CD4-positive, alpha-beta T cell treated with Interleukin-12 subunit alpha and Interleukin-12 subunit beta, for 1 hour (primary cell): Measurements from ENCODE around the gene AK5.

Experiments used
- DNase-seq: peaks from one replicate; pipeline ENCODE4 v3.0.0-alpha.2; 2020

The AK5 gene

DNA sequence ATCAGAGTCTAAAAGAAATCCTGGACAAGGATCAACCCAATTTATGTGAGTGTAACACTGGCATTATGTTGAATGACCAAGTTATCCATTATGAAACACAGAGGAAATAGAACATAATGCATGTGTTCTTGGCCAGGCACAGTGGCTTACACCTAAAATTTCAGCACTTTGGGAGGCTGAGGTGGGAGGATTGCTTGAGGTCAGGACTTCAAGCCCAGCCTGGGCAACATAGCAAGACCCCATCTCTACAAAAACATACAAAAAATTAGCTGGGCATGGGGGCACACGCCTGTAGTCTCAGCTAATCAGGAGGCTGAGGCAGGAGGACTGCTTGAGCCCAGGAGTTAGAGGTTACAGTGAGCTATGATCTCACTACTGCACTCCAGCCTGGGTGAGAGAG, 270.8 kb downstream of the AK5 start:
- no peak for DNase-seq

DNA sequence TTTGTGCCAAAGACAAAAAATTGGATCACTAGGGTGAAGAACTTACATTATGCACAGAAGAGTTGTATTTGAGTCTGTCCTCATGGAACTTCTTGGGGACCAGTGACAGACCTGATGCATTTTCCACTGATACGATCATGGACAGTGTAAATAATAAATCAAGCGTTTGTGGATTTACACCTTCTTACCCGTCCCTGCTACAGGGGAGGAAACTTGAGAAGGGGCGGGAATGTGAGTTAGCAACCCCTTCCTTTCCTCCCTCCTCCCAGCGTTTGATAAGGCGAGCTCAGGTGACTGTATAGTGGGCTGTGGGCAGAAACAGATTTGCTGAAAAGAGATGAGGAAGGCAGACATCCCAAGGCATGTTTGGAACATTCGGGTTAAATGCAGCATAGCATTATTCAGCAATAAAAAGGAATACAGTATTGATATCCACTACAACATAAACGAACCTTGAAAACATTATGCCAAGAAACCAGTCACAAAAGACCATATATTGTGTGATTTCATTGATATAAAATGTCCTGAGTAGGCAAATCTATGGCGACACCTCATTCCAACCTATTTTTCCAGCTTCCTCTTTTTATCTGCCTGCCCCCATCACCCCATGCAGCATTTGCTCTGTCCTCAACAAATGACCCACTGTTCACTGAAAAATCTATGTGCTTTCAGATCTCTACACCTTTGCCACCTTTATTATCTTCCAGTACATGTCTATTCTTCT, 271.9 kb downstream of the AK5 start:
- DNase-seq = no peak

DNA sequence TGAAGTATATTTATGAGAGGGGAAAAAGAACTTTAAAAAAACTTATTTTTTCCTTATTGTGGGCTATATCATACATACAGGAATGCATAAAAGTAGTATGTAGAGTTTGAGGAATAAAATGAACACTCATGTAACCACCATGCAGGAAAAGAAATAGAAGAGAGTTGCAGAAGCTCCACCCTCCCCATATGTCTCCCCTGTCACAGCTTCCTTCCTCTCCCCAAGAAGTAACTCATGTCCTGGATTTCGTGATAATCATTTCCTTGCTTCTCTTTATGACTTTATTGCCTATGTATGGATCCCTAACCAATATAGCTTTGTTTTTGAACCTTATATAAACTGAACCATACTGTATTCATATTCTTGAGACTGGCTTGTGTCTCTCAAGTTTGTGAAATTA, 274.2 kb downstream of the AK5 start:
- no peak for DNase-seq

DNA sequence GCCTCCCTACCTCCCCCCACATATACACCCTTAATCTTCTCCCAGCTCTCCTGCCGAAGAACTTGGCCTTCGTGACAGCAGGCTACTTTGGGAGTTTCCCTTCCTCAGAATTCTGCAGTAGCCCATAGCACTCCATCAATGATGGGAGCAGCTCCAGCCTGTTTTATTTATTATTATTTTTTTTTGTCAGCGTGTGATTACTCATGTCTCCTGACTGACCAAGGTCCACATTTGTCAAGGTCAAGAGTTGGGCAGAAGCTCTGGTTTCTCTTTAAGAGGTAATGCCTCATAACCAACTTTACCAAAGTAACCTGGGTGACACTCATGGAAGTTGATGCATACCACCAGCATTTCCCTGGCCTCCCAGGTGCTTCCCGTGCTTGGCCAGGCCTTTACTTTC, 275.2 kb downstream of the AK5 start:
- DNase-seq = no peak

DNA sequence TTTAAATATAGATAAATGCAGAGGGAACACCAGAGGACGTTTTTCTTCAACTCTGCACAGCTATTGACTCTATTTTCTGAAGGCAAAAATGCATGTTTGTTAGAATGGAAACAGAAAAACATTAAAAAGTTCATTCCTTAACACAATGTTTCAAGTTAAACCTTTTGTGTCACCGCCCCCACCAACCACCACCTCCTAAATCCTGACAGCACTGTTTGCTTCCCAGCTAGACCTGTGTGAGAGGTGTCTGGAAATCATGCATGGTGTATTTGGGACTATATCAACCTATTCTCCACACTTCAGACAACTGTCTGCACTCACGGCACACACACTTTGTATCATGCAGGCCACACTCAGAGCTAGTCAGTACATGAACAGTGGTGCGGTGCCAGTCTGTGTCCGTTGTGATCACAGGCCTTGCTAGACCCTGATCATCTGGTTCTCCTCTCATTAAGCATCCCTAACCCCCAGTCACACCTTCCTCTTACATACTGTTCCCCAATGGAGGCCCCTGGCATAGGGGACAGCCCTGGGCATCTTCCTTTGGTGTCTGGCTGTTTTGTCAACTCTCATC, 276.9 kb downstream of the AK5 start:
- DNase-seq = no peak

DNA sequence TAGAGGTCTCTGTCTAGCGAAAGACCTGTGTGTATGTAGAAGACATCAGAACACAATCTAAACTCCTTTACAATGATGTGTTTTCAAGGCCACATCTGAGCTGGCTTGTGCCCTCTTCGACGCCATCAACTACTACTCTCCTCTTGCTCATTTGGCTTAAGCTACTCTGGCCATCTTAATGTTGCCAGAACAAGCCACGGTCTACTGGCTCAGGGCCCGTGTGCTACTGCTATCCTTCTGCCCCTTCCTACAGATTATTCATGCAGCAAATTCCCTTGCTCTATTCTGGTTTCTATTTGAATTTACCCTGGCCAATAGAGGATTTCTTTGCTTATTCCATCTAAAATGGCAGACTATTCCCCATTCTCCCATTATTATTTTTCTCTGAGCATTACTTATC, 278.9 kb downstream of the AK5 start:
- DNase-seq = no peak

DNA sequence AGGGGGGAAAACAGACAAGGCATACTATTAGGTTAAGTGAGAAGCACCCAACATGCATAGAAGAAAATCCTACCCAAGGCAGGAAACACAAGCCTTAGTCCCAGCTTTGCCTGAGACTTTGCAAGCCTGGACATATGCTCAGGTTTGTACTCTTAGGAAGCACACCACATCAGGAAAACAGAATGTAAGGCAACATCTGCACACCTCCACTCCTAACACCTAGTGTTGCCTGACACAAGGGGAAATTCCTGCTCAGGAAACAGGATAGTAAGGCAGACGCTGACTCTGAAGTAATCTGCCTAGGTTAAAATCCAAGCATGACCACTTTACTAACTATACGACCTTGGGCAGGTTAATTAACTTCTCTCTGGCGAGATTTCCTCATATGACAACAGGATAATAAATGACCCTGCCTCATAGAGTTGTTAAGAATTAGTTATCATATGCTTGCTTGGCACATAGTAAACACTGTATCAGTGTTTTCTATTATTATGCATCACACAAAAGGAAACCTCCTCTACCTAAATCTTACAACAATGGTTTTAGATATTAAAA, 280.9 kb downstream of the AK5 start:
- DNase-seq = no peak

DNA sequence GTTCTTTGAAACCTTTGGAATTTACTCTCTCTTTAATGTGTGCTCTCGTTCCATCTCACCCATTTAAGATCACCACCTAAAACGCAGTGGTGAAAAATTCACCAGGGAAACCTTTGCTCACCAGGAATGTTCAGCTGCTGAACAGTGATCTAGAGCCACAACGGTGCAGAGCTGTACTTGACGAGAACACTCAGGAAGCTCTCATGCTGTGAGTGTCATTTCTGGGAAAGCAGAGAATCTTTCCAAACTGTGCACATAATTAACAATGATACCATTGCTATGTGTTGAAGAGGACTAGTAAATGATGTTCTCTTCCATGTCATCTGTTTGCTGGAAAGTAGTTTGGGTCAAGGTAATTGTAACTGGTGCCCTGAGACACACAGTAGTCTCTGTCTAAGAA, 283.5 kb downstream of the AK5 start:
- no peak for DNase-seq

DNA sequence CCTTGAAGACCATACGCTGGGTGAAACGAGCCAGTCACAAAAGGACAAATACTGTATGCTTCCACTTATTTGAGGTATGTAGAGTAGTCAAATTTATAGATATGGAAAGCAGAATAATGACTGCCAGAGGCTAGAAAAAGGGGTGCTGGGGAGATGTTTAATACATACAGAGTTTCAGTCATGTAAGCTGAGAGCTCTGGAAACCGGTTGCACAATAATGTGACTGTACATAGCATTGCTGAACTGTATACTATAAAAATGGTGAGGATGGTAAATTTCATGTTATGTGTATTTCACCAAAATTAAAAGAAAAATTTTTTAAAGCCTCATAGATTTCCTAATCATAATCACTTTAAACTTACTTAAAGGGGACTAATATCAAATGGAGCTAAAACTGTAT, 289.8 kb downstream of the AK5 start:
- DNase-seq = no peak

DNA sequence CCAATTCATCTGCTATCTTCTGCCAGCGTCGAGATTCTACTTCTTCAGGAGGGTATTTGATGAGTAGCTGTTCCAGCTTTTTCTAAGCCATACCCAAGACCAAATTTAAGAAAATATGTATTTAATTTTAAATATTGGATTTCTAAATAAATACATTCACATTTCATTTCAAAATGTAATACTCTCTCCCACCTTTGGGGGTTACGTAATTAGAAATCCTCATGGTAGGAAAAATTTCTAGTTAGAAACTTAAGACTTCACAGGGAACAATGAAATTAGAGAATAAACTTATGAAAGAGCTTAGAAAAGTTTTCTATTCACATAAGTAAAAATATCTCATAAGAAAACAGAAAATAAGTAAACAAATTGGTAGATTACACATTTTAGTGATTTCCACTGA, 297.7 kb downstream of the AK5 start:
- DNase-seq = no peak

DNA sequence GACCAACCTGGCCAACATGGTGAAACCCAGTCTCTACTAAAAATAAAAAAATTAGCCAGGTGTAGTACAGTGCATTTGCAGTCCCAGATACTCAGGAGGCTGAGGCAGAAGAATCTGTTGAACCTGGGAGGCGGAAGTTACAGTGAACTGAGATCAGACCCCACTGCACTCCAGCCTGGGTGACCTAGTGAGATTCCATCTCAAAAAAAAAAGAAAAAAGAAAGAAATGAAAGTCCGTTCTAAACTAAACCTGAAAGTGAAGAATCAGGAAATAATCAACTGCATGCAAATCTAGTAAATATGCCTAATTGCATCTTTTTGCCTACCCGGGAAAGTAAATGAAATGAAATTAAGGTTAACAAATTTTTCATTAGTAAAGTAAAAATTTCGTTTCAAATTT, 301.1 kb downstream of the AK5 start:
- DNase-seq = no peak

DNA sequence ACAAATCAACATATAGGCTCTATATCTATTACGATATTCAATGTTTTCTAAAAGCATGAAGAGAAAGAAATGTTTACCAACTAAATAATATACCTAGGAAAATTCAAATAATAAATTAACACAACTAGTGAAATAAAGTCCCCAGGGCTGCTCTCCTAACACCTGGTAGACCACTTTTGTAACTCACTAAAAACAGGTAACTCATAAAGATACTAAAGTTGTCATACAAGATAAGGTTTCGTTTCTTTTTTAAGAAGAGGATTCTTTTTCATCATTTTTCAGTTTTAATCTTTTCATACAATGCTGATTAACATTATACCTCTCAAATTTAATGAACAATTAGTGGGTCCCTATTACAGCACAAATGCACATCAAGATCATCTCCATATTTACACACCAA, 301.7 kb downstream of the AK5 start:
- DNase-seq = no peak

DNA sequence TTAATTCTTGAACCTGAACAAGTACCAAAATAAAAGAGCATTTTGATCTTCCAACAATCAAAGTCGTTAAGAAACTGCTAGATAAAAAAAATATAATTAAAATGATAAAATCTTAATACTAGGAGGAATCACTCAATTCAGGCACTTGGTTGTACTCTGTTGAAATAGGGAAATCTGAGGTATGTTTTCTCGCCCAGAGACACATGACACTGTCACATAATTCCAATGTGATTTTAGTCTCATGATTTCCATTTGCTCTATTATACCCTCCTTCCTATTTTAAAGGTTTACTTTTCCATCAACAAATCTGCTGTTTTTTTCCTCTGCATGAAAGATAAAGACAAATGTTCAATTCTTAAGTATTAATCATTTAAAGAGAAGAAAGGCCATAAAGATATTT, 303.1 kb downstream of the AK5 start:
- no peak for DNase-seq

DNA sequence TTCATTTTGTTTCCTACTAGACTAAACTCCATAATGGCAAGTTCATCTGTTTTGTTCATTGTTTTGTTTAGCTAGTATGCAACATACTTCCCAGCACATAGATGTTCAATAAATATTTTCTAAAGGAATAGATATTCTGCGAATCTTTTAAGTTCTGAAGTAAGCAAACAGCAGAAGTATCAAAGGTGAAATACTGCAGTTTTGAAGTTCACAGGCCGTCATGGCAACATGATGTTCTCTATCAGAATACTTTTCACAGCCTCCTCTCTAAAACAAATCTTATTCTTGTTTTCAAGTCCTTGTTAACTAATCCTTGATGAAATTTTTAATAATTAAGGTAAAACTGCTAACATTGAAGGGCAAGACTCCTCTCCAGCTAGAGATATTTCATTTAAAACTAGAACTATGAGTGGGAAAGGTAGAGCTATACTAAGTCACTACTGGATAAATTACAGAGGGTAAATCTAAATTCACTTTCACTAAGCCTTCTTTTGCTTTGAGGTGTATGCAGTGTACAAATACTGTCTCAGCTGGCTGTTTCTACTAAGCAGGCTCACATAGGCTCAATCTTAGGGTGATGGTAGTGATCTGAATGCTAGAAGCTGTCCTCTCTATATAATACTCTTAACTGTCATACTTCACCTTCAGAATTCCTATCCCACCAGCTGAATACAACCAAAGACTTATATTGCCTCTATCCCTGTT, 303.9 kb downstream of the AK5 start:
- DNase-seq = no peak

DNA sequence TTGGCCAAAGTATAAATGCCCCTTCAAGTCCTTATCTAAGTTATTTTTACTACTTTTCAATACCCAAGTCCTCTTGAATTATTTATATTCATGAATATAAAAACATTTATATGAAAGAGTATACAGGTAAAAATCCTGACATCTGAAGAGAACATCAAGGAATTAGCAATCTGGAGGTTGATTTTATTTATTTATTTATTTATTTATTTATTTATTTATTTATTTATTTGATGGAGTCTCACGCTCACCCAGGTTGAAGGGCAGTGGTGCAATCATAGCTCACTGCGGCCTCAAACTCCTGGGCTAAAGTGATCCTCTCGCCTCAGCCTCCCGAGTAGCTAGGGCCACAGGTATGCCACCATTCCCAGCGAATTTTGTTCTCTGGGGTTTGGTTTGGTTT, 307.4 kb downstream of the AK5 start:
- no peak for DNase-seq

DNA sequence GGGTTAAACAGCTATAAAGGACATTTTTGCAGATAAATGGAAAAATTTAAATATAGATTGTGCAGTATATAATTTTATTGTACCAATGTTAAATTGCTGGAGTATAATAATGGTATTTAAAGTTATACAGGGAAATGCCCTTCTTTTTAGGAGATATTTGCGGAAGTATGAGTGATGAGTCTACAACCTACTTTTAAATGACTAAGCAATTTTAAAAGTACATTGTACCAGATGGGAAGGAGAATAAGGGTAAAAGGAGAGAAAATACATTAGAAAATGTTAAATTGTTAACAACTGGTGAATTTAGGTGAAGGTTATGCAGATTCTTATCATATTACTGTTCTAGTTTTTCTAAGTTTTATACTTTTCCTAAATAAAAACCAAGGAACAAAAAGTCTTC, 308.8 kb downstream of the AK5 start:
- DNase-seq = no peak

DNA sequence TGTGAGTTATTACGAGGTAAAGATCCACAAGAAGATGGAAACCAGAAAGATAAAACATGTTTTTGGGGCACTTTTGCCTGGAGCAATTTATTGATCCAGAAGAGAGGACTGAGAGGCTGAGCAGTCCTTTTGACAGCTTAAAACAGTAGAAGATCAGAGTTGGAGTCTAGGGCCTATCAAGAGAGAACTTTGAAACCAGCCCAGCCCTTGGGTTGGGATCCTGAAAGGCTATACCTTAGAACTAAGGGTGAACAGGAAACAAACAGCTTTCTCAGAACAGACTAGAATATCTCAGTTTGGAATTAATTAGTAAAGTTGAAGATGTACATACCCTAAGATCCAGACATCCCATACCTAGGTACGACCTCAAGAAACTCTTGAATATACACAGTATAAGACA, 311.1 kb downstream of the AK5 start:
- no peak for DNase-seq

DNA sequence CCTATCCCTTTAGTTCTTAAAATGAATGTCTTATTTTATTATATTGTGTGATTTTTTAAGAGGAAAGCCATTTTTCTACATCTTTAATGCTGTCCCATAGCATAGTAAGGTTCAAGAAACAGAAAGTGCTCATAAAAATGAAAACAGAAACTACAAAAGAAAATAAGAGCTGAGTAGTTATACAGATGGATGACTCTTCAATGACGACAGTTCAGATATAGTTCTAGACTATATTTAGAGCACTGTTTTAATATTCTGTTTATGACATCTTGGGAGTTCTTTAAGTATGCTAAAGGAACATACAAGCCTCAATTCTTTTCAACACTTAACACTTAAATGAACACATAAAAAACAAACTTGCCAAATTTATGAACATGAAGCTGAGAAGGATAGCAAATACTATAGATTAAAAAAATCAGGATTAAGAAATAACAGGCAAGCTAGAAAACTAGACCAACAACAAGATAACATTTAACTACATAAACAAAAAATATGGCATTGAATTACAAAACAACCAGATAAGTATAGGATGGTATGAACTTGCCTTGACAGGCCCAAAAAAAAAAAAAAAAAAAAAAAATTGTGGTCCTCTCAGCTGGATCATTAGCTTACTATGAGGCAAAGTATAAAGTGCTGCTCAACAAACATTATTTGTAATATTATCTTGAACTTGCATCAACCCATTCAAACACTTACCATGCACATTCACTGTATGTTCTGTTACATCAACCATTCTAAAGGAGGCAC, 312.7 kb downstream of the AK5 start:
- no peak for DNase-seq

DNA sequence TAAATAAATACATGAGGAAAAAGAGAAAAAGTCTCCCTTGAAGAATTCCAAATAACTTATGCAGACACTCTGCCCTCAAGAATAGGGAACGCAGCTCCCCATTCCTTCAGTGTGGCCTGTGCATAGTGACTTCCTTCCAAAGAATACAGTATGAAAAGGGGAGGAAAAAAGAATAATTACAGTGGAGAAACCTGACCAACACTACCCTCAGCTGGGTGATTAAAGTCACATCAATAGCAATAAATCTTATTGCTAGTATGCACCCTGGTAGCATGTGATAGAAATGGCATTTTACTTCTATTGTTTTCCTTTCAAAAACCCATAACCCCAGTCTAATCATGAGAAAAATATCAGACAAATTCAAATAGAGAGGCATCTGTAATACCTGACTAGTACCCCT, 315.5 kb downstream of the AK5 start:
- no peak for DNase-seq

DNA sequence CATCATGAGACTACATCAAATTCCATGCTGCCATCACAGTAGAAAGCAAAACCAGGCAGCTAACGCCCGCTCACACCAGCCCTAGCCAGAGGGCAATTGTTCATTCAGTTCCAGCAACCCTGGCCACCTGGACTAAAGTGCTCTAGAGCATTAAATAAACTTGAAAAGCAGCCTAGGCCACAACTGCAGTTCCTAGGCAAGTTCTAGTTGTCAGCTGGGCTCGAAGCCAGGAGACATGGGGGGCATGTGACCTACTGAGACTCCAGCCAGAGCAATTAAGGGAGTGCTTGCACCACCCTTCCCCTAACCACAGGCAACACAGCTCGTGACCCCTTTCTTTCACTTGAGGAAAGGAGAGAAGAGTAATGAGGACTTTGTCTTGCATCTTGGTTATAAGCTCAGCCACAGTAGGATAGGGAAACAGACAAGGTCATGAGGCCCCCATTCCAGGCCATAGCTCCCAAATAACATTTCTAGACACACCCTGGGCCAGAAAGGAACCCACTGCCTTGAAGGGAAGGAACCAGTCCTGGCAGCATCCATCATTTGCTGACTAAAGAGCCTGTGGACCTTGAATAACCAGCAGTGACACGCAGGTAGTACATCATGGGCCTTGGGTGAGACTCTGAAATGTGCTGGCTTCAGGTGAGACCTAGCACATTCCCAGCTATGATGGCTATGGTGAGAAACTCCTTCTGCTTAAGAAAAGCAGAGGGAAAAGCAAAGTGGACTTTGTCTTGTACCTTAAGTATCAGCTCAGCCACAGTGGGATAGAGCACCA, 323.6 kb downstream of the AK5 start:
- DNase-seq = no peak

DNA sequence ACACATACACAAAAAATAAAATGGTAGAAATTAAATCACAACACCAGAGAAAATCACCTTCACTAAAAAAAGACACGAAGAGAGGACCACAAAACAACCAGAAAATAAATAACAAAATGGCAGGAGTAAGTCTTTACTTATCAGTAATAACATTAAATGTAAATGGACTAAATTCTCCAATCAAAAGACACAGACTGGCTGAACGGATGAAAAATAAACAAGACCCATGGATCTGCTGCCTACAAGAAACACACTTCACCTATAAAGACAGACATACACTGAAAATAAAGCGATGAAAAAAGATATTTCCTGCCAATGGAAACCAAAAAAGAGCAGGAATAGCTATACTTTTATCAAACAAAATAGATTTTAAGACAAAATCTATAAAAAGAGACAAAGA, 327.1 kb downstream of the AK5 start:
- DNase-seq = no peak
